OCI-LY7 (cell line): Measurements from ENCODE around the gene ZNF541. TPM values are rescaled to one million over a fixed set of nuclear protein-coding genes. Genes with fewer than 3 reads are reported as not detected.

Source experiments
- BruUV-seq: library from RNA; stranded (reverse); fragments of 400-500 nt; replicated peaks from 2 replicates; lab custom pipeline; 2021; lab: Mats Ljungman, UMichigan
- CTCF ChIA-PET: fragments of 300-600 bp; sonication (Branson Sonifier 250); formaldehyde crosslinking; loops from one replicate; lab custom pipeline; 2022; ENCODE audit warnings: antibody characterized with exemption; ENCODE audit not compliant: unreplicated experiment; lab: Charles Lee
- POLR2A ChIA-PET: fragments of 300-600 bp; sonication (Branson Sonifier 250); formaldehyde crosslinking; loops from one replicate; lab custom pipeline; 2022; ENCODE audit warnings: antibody characterized with exemption; lab: Charles Lee
- DNase-seq: peaks from one replicate; pipeline ENCODE4 v3.0.0-alpha.2; 2015; ENCODE audit warnings: low spot score
- H2AFZ ChIP-seq: fragments of 200-600 bp; sonication (generic), shearing (Covaris generic); 2 replicates; pipeline ENCODE4 v1.6.1; 2014; ENCODE audit warnings: mild to moderate bottlenecking, antibody characterized with exemption, low read length, moderate library complexity
- H3K27ac ChIP-seq: fragments of 200-600 bp; sonication (generic); 2 replicates; pipeline ENCODE4 v1.5.1; 2014; ENCODE audit warnings: mixed run types, low read depth, mild to moderate bottlenecking, moderate library complexity, low read length, inconsistent platforms; ENCODE audit not compliant: poor library complexity, severe bottlenecking
- H3K36me3 ChIP-seq: fragments of 200-600 bp; sonication (generic); 2 replicates; pipeline ENCODE4 v1.6.1; 2014; ENCODE audit warnings: mild to moderate bottlenecking, antibody characterized with exemption, low read length, moderate library complexity, mixed read lengths; ENCODE audit not compliant: insufficient read depth
- H3K4me1 ChIP-seq: fragments of 200-600 bp; sonication (generic); 2 replicates; pipeline ENCODE4 v1.5.1; 2014; ENCODE audit warnings: mild to moderate bottlenecking, low read length; ENCODE audit not compliant: insufficient read depth, poor library complexity, severe bottlenecking
- H3K4me2 ChIP-seq: fragments of 200-600 bp; sonication (generic); 2 replicates; pipeline ENCODE4 v1.6.1; 2014; ENCODE audit warnings: mild to moderate bottlenecking, low read length
- H3K4me3 ChIP-seq: fragments of 200-600 bp; sonication (generic); 2 replicates; pipeline ENCODE4 v1.5.1; 2014; ENCODE audit warnings: mild to moderate bottlenecking, low read depth, low read length; ENCODE audit not compliant: poor library complexity, severe bottlenecking
- H3K79me2 ChIP-seq: fragments of 200-600 bp; sonication (generic); 2 replicates; pipeline ENCODE4 v1.6.1; 2016; ENCODE audit warnings: low read depth, mild to moderate bottlenecking, low read length, moderate library complexity, mixed read lengths; ENCODE audit not compliant: insufficient read depth
- H3K9me2 ChIP-seq: fragments of 200-600 bp; sonication (generic); 2 replicates; pipeline ENCODE4 v1.6.1; 2016; ENCODE audit warnings: mild to moderate bottlenecking, low read length, mixed read lengths; ENCODE audit not compliant: insufficient read depth
- H3K9me3 ChIP-seq: fragments of 200-600 bp; sonication (generic); 2 replicates; pipeline ENCODE4 v1.6.1; 2014; ENCODE audit warnings: mild to moderate bottlenecking, mixed run types, low read length, mixed read lengths
- H4K20me1 ChIP-seq: fragments of 200-600 bp; sonication (generic); 2 replicates; pipeline ENCODE4 v1.6.1; 2014; ENCODE audit warnings: mild to moderate bottlenecking, antibody characterized with exemption, low read length, moderate library complexity, mixed read lengths; ENCODE audit not compliant: insufficient read depth
- CTCF ChIP-seq: fragments of 200-600 bp; sonication (generic); conservative IDR thresholded peaks from 2 replicates; pipeline ENCODE4 v1.5.1; 2014; ENCODE audit warnings: mild to moderate bottlenecking, antibody characterized with exemption, low read length, moderate library complexity, mixed read lengths
- EZH2phosphoT487 ChIP-seq: fragments of 200-600 bp; sonication (generic); IDR thresholded peaks from 2 replicates; pipeline ENCODE4 v1.6.1; 2018; ENCODE audit warnings: low read depth, borderline replicate concordance, mild to moderate bottlenecking, mixed run types, antibody characterized with exemption, low read length, moderate library complexity, mixed read lengths
- intact Hi-C: fragments of 100-400 bp; cut with micrococcal nuclease; formaldehyde crosslinking; loops from one replicate; pipeline ENCODE4 v1.10.0; 2022; ENCODE audit not compliant: unreplicated experiment
- small RNA-seq: library from RNA; depleted of rRNA; stranded (forward); fragments of <200 nt; gene quantifications from one replicate; pipeline ENCODE3, GENCODE V24; 2014
- total RNA-seq, 2 experiments: library from RNA; depleted of rRNA in 1 of 2; stranded (reverse); fragments of >200 nt in 1 of 2; shearing (Covaris generic) in 1 of 2; gene quantifications; 2 replicates each; pipeline ENCODE4 v1.2.3, GENCODE V29; 2014 to 2022

ZNF541 gene
- total RNA-seq, 2 experiments from 2014 or later = not detected

- no TSS peak for BruUV-seq
- Histone ChIP-seq H3K9me2 (no peaks in the 10 kb centered on the region), H3K36me3 (no peaks in the 10 kb centered on the region), H3K4me2 (no peak overlapping the region), H3K79me2 (no peaks in the 10 kb centered on the region), H2AFZ (no peak overlapping the region), H3K9me3 (no peaks in the 10 kb centered on the region), H3K4me3 (no peak overlapping the region), H3K27ac (no peak overlapping the region), H4K20me1 (no peaks in the 10 kb centered on the region), H3K4me1 (peaks cover 21% of the 10 kb centered on the region)
- CTCF ChIA-PET = no interaction called here
- TF ChIP-seq EZH2phosphoT487 (no peak), CTCF (no peak)
- POLR2A ChIA-PET = no interaction called here
- intact Hi-C loops = no loop called here
- no peak for DNase-seq
Measured at GRCh38 chr19:47526798-47527197, 46.1 kb downstream of the ZNF541 start.

- H3K4me3 ChIP-seq = no peak overlapping the region
- no peaks in the 10 kb centered on the region for H3K9me2 ChIP-seq
- BruUV-seq = no TSS peak
- POLR2A ChIA-PET = interaction anchor here (0.6 to 0.8 kb wide), 4 partner anchors 71 to 200 kb away, joined by 3 to 4 read pairs (median 3); no protein-coding TSS in a partner anchor
- no peak overlapping the region for H3K27ac ChIP-seq
- no peaks in the 10 kb centered on the region for H4K20me1 ChIP-seq
- TF ChIP-seq EZH2phosphoT487 (no peak), CTCF (no peak)
- DNase-seq = peak; percentile 47
- intact Hi-C loops = no loop called here
- CTCF ChIA-PET = interaction anchor here (0.6 kb wide), 1 partner anchor 95 kb away, joined by 3 read pairs; no protein-coding TSS in a partner anchor
- H3K4me2 ChIP-seq = peak overlapping the region; percentile 37
- H2AFZ ChIP-seq = peak overlapping the region; percentile 86
- H3K36me3 ChIP-seq = no peaks in the 10 kb centered on the region
- H3K79me2 ChIP-seq = no peaks in the 10 kb centered on the region
- no peaks in the 10 kb centered on the region for H3K9me3 ChIP-seq
- peaks cover 48% of the 10 kb centered on the region for H3K4me1 ChIP-seq
Measured at GRCh38 chr19:47523473-47523872, 49.5 kb downstream of the ZNF541 start.

Small RNAs within 50 kb of the gene (small RNA-seq; reads per million reads assigned to genes)
- gene RN7SL322P = not detected

Other genes starting within 250 kb of the ZNF541 start
- 0.70 and 2.9 TPM in 2 replicates for gene C5AR2, start 241.0 kb downstream of the ZNF541 start, total RNA-seq (2014; rRNA removed; shearing (Covaris generic))
- 2.6 and 3.5 TPM in 2 replicates for gene C5AR2, start 241.0 kb downstream of the ZNF541 start, total RNA-seq (2022)
- 23.0 and 32.2 TPM in 2 replicates for gene DHX34, start 223.8 kb downstream of the ZNF541 start, total RNA-seq (2014; rRNA removed; shearing (Covaris generic))
- gene DHX34, start 223.8 kb downstream of the ZNF541 start, total RNA-seq (2022) = 18.9 and 19.7 TPM in 2 replicates
- not detected in 2 replicates for gene MEIS3, start 153.6 kb downstream of the ZNF541 start, total RNA-seq (2014; rRNA removed; shearing (Covaris generic))
- 0.79 and 1.3 TPM in 2 replicates for gene MEIS3, start 153.6 kb downstream of the ZNF541 start, total RNA-seq (2022)
- gene SLC8A2, start 101.3 kb downstream of the ZNF541 start, total RNA-seq (2014; rRNA removed; shearing (Covaris generic)) = 0.13 TPM in 1 of 2 replicates, not detected in the other
- 0.36 and 0.59 TPM in 2 replicates for gene SLC8A2, start 101.3 kb downstream of the ZNF541 start, total RNA-seq (2022)
- gene KPTN, start 88.9 kb downstream of the ZNF541 start, total RNA-seq (2014; rRNA removed; shearing (Covaris generic)) = 13.8 and 14.0 TPM in 2 replicates
- gene KPTN, start 88.9 kb downstream of the ZNF541 start, total RNA-seq (2022) = 11.5 and 13.6 TPM in 2 replicates
- gene NAPA, start 58.1 kb downstream of the ZNF541 start, total RNA-seq (2014; rRNA removed; shearing (Covaris generic)) = 54.7 and 71.4 TPM in 2 replicates
- 56.5 and 63.1 TPM in 2 replicates for gene NAPA, start 58.1 kb downstream of the ZNF541 start, total RNA-seq (2022)
- gene BICRA, start 36.0 kb upstream of the ZNF541 start, total RNA-seq (2014; rRNA removed; shearing (Covaris generic)) = 2.1 and 4.4 TPM in 2 replicates
- gene BICRA, start 36.0 kb upstream of the ZNF541 start, total RNA-seq (2022) = 16.0 and 16.5 TPM in 2 replicates
- gene EHD2, start 140.3 kb upstream of the ZNF541 start, total RNA-seq (2014; rRNA removed; shearing (Covaris generic)) = not detected in 2 replicates
- gene EHD2, start 140.3 kb upstream of the ZNF541 start, total RNA-seq (2022) = not detected in 2 replicates
- gene NOP53, start 172.4 kb upstream of the ZNF541 start, total RNA-seq (2014; rRNA removed; shearing (Covaris generic)) = 282 and 296 TPM in 2 replicates
- 212 and 302 TPM in 2 replicates for gene NOP53, start 172.4 kb upstream of the ZNF541 start, total RNA-seq (2022)
- gene SELENOW, start 205.6 kb upstream of the ZNF541 start, total RNA-seq (2014; rRNA removed; shearing (Covaris generic)) = 83.1 and 95.5 TPM in 2 replicates
- 29.9 and 31.2 TPM in 2 replicates for gene SELENOW, start 205.6 kb upstream of the ZNF541 start, total RNA-seq (2022)
- gene TPRX1, start 231.4 kb upstream of the ZNF541 start, total RNA-seq (2014; rRNA removed; shearing (Covaris generic)) = not detected in 2 replicates
- gene TPRX1, start 231.4 kb upstream of the ZNF541 start, total RNA-seq (2022) = not detected in 2 replicates
- not detected in 2 replicates for gene CRX, start 248.8 kb upstream of the ZNF541 start, total RNA-seq (2014; rRNA removed; shearing (Covaris generic))
- gene CRX, start 248.8 kb upstream of the ZNF541 start, total RNA-seq (2022) = 0.11 TPM in 1 of 2 replicates, not detected in the other